Prostate gland (tissue), 2 donors: Measurements from ENCODE around the gene GRIN2A. TPM values are rescaled to one million over a fixed set of nuclear protein-coding genes. Genes with fewer than 3 reads are reported as not detected.

Source experiments
- DNase-seq: peaks from one replicate; pipeline ENCODE4 v3.0.0-alpha.2; 2019; ENCODE audit warnings: low spot score
- H3K27ac ChIP-seq, 2 donors: fragments of 200-600 bp; sonication (generic); 2 replicates each; pipeline ENCODE4 v1.5.1; 2017 to 2019
- H3K27me3 ChIP-seq: fragments of 200-600 bp; sonication (generic); replicated peaks from 2 replicates; pipeline ENCODE4 v1.5.1; 2019; ENCODE audit not compliant: insufficient read depth
- H3K36me3 ChIP-seq, 2 donors: fragments of 200-600 bp; sonication (generic); 1 replicate in 1 of 2; 2 replicates in 1 of 2; pipeline versions ENCODE4 v1.5.1 to v1.8.1; 2017 to 2019
- H3K4me1 ChIP-seq: fragments of 200-600 bp; sonication (generic); replicated peaks from 2 replicates; pipeline ENCODE4 v1.5.1; 2019
- H3K4me3 ChIP-seq, 2 donors: fragments of 200-600 bp; sonication (generic); 2 replicates each; pipeline ENCODE4 v1.5.1; 2017 to 2019
- H3K9me3 ChIP-seq: fragments of 200-600 bp; sonication (generic); 2 replicates; pipeline ENCODE4 v1.5.1; 2017
- CTCF ChIP-seq, 4 experiments: fragments of 200-600 bp in 2 of 4; fragments of 450-650 bp in 2 of 4; sonication (generic) in 2 of 4; IDR thresholded peaks; 1 replicate in 3 of 4; 2 replicates in 1 of 4; pipeline ENCODE4 v1.5.1; 2016 to 2019; ENCODE audit warnings: antibody characterized with exemption in 4 of 4, mild to moderate bottlenecking in 2 of 4, moderate library complexity in 2 of 4
- POLR2A ChIP-seq: fragments of 450-650 bp; IDR thresholded peaks from one replicate; pipeline ENCODE4 v1.6.1; 2016; ENCODE audit warnings: antibody characterized with exemption, mild to moderate bottlenecking
- POLR2AphosphoS5 ChIP-seq: sonication (generic); formaldehyde crosslinking; IDR thresholded peaks from one replicate; pipeline ENCODE4 v1.6.1; 2017; ENCODE audit warnings: antibody characterized with exemption
- WGBS: methylation state at CpG from one replicate; pipeline ENCODE4 v1.1.5; 2018; 5-methylcytosine and 5-hydroxymethylcytosine counted together
- intact Hi-C: fragments of 100-400 bp; cut with DNase I; formaldehyde crosslinking; loops from one replicate; pipeline ENCODE4 v1.14.2; 2022
- total RNA-seq, 2 donors: library from RNA; depleted of rRNA; stranded (reverse); fragments of >200 nt; gene quantifications; one replicate each; pipeline ENCODE4 v1.1.0, GENCODE V29; 2016

The GRIN2A gene
- total RNA-seq, 2 donors from 2014 or later = 0.23 to 11.4 TPM

- intact Hi-C loops = no loop called here
- DNase-seq = no peak
- H3K9me3 ChIP-seq = no peaks in the 10 kb centered on the region
- H3K27me3 ChIP-seq = peaks cover 3% of the 10 kb centered on the region
- H3K4me3 ChIP-seq = no peak overlapping the region
- H3K4me1 ChIP-seq = no peaks in the 10 kb centered on the region
- TF ChIP-seq POLR2A = no peak
- no peak for TF ChIP-seq POLR2AphosphoS5
- TF ChIP-seq CTCF (IDR thresholded peaks at IDR 0.05) = no peak
- WGBS = 7% methylated on average over 28 of the region's 28 CpGs
- H3K36me3 ChIP-seq = no peaks in the 10 kb centered on the region
- H3K27ac ChIP-seq = no peak overlapping the region
Measured at GRCh38 chr16:10039220-10040096, 142.8 kb downstream of the GRIN2A start.

GRCh38 chr16:10037751-10038150 lies 144.5 kb downstream of the GRIN2A start:
- no peaks in the 10 kb centered on the region for H3K36me3 ChIP-seq
- 95% methylated on average over 4 of the region's 4 CpGs for WGBS
- TF ChIP-seq POLR2AphosphoS5 (no peak), POLR2A (no peak), CTCF (IDR thresholded peaks at IDR 0.05) (no peak)
- intact Hi-C loops = no loop called here
- no peak overlapping the region for H3K27ac ChIP-seq
- no peak for DNase-seq
- no peaks in the 10 kb centered on the region for H3K4me1 ChIP-seq
- no peaks in the 10 kb centered on the region for H3K9me3 ChIP-seq
- H3K27me3 ChIP-seq = peaks cover 3% of the 10 kb centered on the region
- no peak overlapping the region for H3K4me3 ChIP-seq

GRCh38 chr16:10036956-10037355 lies 145.3 kb downstream of the GRIN2A start:
- no peaks in the 10 kb centered on the region for H3K4me1 ChIP-seq
- intact Hi-C loops = no loop called here
- no peak overlapping the region for H3K27ac ChIP-seq
- peaks cover 3% of the 10 kb centered on the region for H3K27me3 ChIP-seq
- WGBS = 34% methylated on average over 7 of the region's 7 CpGs
- no peak for TF ChIP-seq POLR2AphosphoS5
- TF ChIP-seq CTCF (IDR thresholded peaks at IDR 0.05) = no peak
- no peak for TF ChIP-seq POLR2A
- no peak overlapping the region for H3K4me3 ChIP-seq
- no peak for DNase-seq
- no peaks in the 10 kb centered on the region for H3K9me3 ChIP-seq
- no peaks in the 10 kb centered on the region for H3K36me3 ChIP-seq

- H3K27ac ChIP-seq = no peak overlapping the region
- intact Hi-C loops = no loop called here
- H3K27me3 ChIP-seq = no peaks in the 10 kb centered on the region
- 55% methylated on average over 5 of the region's 5 CpGs for WGBS
- no peaks in the 10 kb centered on the region for H3K36me3 ChIP-seq
- DNase-seq = no peak
- no peak overlapping the region for H3K4me3 ChIP-seq
- TF ChIP-seq POLR2A = no peak
- no peak for TF ChIP-seq CTCF (IDR thresholded peaks at IDR 0.05)
- no peak for TF ChIP-seq POLR2AphosphoS5
- no peaks in the 10 kb centered on the region for H3K4me1 ChIP-seq
- no peaks in the 10 kb centered on the region for H3K9me3 ChIP-seq
Measured at GRCh38 chr16:10033556-10033955, 148.7 kb downstream of the GRIN2A start.

- 90% methylated on average over 4 of the region's 4 CpGs for WGBS
Measured at GRCh38 chr16:10031955-10032354, 150.3 kb downstream of the GRIN2A start.

More at GRCh38 chr16:10031955-10032354, 150.3 kb downstream of the GRIN2A start:
- no peaks in the 10 kb centered on the region for H3K9me3 ChIP-seq
- H3K4me1 ChIP-seq = no peaks in the 10 kb centered on the region
- no peaks in the 10 kb centered on the region for H3K36me3 ChIP-seq
- no peak for DNase-seq
- intact Hi-C loops = no loop called here
- no peaks in the 10 kb centered on the region for H3K27me3 ChIP-seq
- H3K4me3 ChIP-seq = no peak overlapping the region
- TF ChIP-seq POLR2A (no peak), POLR2AphosphoS5 (no peak), CTCF (IDR thresholded peaks at IDR 0.05) (no peak)
- H3K27ac ChIP-seq = no peak overlapping the region
